GM12892 (cell line): ENCODE data around the gene NEK9.

Experiments
- POLR2A ChIP-seq: IDR thresholded peaks from 2 replicates; pipeline ENCODE4 v1.6.1; 2011; ENCODE audit warnings: low read depth, low read length, control low read depth
- TAF1 ChIP-seq: IDR thresholded peaks from 2 replicates; pipeline ENCODE4 v1.6.1; 2011; ENCODE audit warnings: low read depth, mild to moderate bottlenecking, control low read depth, low read length, borderline replicate concordance

GRCh38 chr14:75121552-75121951 lies 5.3 kb downstream of the NEK9 start:
- TF ChIP-seq TAF1 (no peak), POLR2A (no peak)
